GM19395 (cell line): ENCODE data around the gene EXOC5.

Source experiments
- ATAC-seq: cut with Tn5 transposase; IDR thresholded peaks from one replicate; pipeline ENCODE4 v1.9.1; 2021; ENCODE audit warnings: mild to moderate bottlenecking, moderate library complexity; ENCODE audit not compliant: unreplicated experiment

Gene EXOC5

DNA sequence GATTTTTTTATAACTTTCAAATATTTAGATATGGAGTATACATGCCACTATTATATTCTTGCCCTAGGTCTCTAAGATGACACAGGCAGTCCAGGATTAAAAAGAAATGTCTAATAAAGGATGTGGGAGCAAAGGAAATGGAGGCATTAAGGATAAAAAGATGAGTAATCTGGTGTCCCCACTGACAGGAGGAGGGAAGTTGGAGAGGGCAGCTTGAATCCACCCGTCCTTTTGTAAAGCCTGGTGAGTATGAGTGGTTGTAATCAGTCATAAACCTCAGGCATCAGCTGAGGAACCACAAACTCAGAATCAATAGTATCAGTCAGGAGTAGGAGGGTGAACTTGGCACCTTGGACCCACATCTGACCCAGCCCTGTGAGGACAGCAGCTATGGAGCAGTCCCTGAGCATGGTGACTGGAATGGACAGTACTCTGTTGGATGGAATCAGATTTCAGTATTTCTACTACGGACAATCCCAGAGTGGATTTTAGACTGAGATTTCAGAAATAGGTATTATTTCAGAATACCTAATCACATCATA lies 100.5 kb downstream of the EXOC5 start:
- no peak for ATAC-seq

DNA sequence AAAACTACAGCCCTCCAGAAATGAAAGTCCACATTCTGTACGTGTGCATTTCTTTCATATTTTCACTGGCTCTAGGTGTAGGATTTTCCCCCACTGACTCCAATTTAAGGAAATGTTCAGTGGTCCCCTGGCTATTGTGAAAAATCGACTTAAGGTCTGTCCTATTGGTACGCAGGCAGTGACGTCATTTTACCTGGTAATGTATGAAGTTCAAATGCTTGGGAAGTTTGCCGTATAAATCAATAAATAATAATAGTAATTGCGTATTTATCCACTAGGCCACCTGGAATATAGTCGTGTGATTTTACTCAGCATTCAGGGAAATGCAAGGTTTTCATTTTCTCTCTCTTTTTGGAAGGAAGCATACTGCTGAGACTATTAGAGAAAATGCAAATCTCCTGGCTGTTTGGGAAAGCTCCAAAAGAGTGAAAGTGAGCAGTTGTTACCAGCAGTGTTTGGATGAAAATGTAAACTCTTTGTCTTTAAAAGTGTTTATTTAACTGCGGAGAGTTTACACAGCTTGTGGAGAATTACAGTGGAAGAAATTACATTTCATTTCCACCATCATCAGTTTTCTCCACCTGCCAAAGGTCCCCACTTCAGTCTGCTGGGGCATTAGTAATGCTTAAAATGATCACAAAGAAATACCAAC lies 107.0 kb downstream of the EXOC5 start:
- ATAC-seq = no peak

GRCh38 chr14:57160333-57160732 lies 108.4 kb downstream of the EXOC5 start:
- ATAC-seq = no peak

- no peak for ATAC-seq
Observed at GRCh38 chr14:57153286-57153685, 115.4 kb downstream of the EXOC5 start.
